GM18520 (cell line): ENCODE data around the gene RB1.

Source experiments
- ATAC-seq: cut with Tn5 transposase; IDR thresholded peaks from one replicate; pipeline ENCODE4 v1.9.1; 2021; ENCODE audit not compliant: unreplicated experiment

The RB1 gene

DNA sequence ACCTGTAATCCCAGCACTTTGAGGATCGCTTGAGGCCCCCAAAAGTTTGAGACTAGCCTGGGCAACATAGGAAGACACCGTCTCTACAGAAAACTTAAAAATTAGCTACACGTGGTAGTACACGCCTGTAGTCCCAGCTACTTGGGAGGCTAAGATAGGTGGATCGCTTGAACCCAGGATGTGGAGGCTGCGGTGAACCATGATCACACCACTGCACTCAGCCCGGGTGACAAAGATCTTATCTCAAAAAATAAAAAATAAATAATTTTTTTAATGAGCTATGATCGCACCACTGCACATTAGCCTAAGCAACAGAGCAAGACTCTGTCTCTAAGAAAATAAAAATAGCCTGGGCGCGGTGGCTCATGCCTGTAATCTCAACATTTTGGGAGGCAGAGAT lies 222.7 kb downstream of the RB1 start:
- no peak for ATAC-seq

DNA sequence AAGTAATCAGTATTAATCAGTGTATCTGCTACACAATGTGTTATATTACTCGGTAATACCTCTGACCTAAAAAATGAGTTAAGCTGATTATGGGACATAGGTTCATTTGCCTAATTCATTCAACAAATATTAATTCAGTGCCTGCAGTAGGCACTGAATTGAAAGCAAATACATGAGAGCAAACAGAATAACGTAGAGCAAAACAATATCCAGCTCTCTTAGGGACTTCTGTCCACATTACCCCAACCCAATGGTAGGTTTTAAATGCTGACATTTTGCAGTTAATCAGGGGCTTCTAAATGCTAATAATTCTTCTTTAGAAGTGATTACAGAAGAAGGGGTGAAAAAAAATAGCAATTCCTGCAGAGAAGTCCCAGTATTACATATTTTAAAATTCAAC lies 224.4 kb downstream of the RB1 start:
- ATAC-seq = no peak

DNA sequence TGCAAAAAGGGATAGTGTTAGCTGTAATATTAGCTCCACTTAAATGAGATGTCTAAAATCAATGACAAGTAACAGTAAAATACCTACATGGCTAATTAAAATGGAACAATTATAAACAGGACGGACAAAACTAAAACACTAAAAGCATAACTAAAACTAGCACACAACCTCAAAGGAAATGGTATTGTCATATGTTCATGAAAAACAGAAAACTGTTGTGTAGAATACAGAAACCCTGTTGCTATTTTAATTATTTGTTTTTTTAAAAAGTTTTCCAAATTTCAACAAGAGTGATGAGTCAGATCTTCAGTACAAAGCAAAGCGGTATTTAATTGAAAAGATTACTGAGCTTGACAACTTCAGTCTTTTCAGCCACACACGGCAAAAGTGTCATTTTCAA lies 225.2 kb downstream of the RB1 start:
- no peak for ATAC-seq

DNA sequence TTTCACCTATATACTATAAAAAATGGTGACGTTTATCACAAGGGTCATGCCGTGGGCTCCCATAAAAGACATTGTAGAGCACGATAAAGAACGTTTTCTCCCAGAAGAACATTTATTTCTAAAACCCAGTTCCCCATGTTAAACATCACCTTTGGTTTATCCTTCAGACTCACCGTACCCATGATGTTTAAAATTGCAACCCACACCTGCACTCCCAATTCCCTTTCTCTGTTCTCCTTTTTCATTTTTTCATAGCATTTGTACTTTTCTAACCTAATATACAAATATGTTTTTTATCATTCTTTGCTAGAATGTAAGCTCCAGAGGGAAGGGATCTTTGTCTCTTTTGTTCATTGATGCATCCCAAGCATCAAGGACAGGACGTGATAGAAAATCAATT lies 227.3 kb downstream of the RB1 start:
- ATAC-seq = no peak
